Subcutaneous preadipocyte (primary cell): Measurements from ENCODE around the gene MAP3K20. TPM values are rescaled to one million over a fixed set of nuclear protein-coding genes. Genes with fewer than 3 reads are reported as not detected.

Experiments
- total RNA-seq: library from RNA; depleted of rRNA; stranded (reverse); fragments of >200 nt; gene quantifications from 2 replicates; pipeline ENCODE4 v1.2.3, GENCODE V29; 2012

The MAP3K20 gene
- 65.0 and 76.2 TPM in 2 replicates for total RNA-seq

GRCh38 chr2:173075781-173076580, at the start of gene MAP3K20:
Gene MAP3K20 (plus strand): TSS chr2:173075846. CDS start chr2:173091032, 15,186 bp downstream.

